ENCODE data around the gene ARL4D.
A peak's percentile ranks its signal among the peaks of the same experiment; 100 is the strongest.
"Not testable (repeated sequence)": the region's sequence is repeated elsewhere in the genome, so short reads cannot be mapped to it uniquely, and the experiment has no call there.

ARL4D gene

GRCh38 chr17:43398724-43399595, at the start of gene ARL4D:
TSS of gene ARL4D (plus strand) at chr17:43398993. CDS start at chr17:43399733, 740 bp downstream.
- peak; percentile 92 for DNase-seq

GRCh38 chr17:43349142-43349541, 49.7 kb upstream of the ARL4D start:
- no peak for DNase-seq

GRCh38 chr17:43350888-43351361, 47.9 kb upstream of the ARL4D start:
- no peak for DNase-seq

DNA sequence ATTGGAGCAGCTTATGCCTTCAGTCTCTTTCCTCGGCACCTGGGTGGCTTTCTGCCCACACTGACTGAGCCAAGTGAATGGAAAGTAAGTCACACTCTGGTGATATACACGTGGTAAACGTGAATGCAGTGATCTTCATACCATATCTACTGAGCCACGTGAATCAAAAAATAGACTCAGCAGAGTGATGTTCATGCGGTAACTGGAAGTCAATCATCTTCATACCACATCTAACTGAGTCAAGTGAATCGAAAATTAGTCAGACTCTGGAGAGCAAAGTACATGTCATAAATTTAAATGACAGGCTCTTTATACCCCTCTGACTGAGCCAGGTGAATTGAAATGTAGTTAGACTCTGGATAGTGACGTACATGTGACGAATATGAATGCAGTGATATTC, 47.1 kb upstream of the ARL4D start:
- no peak for DNase-seq

- no peak for DNase-seq
Observed at GRCh38 chr17:43352579-43353331, 46.0 kb upstream of the ARL4D start.

DNA sequence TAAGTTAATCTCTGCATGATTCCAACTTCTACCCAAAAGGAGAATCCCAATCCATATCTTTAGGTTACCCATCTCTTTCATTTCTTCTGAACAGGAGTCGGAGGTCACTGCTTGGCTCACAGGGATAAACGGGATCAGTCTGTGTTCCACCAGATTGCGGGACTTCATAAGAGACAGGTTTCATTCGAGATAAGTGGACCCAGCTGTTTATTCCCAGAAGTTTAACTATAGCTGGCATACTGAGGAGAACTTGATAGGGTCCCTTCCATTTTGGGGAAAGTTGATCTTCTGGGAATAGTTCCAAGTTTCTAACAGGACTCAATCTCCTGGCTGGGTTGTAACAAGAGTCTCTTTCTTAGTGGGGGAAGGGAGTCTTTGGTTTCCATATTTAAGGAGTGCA, 45.4 kb upstream of the ARL4D start:
- no peak for DNase-seq

GRCh38 chr17:43354371-43354770, 44.4 kb upstream of the ARL4D start:
- no peak for DNase-seq

GRCh38 chr17:43356450-43356849, 42.3 kb upstream of the ARL4D start:
- peak; percentile 69 for DNase-seq

DNA sequence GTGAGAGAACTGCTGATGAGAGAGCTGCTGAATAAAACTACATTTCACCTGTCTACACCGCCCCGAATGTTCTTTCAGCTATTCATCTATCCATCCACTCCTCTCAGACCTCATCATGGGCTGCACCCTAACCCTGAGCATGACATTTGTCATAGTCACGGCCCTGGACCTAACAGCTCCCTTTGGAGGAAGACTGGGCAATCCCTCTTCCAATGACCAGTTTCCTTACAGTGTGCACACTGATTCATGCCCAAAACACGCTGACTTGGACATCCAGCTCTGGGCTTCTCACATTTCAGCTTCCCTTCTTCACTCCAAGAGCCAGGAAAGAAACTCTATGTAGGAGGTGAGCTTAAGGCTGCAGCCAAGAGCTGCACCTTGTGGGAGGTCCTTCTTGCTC, 41.8 kb upstream of the ARL4D start:
- DNase-seq = no peak

- DNase-seq = no peak
Observed at GRCh38 chr17:43359469-43360110, 39.2 kb upstream of the ARL4D start.

DNA sequence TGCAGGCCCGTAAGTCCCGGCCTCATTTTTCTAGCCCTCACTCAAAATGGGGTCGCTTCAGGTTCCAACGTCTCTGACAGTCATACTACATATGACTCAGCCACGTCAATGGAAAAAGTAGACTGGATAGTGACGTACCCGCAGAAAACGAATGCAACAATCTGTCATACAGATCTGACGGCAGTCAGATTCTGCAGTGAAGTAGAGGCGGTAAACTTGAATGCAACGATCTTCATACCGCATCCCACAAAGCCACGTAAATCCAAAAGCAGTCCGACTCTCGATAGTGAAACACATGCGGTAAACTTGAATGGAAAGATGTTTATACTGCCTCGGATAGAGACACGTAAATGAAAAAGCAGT, 38.4 kb upstream of the ARL4D start:
- no peak for DNase-seq

DNA sequence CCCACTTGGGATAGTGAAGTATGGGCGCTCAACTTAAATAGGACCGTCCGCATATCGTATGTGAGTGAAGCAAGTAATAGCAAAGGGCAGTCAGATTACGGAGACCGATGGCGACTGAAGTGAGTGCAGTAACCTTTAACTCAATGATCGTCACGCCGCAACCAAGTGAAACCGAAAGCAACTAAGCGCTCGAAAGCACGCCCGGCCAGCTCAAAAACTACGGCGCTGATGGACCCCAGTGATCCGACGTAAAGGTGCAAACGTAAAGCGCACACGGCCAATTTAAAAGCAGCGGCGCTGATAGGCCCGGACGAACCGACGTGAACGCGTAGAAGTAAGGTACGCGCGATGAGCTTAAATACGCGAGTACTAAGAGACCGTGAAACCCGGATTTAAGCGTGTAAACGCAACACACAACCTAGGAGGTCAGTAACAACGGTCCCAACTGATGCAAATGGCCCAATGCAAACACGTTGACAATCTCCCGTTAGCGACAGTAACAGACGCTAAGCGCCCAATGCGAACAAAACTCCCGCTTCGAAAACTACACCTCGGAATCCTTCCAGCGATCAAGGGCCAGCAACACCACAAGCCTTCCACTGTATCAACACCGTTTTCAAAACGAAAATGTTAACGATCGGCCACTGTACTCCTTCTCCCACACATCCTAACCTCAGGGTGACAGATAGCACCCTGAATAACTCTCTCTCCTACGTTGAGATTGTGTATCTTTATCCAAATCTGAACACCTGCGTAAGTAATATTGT, 37.9 kb upstream of the ARL4D start:
- DNase-seq = peak; percentile 99

DNA sequence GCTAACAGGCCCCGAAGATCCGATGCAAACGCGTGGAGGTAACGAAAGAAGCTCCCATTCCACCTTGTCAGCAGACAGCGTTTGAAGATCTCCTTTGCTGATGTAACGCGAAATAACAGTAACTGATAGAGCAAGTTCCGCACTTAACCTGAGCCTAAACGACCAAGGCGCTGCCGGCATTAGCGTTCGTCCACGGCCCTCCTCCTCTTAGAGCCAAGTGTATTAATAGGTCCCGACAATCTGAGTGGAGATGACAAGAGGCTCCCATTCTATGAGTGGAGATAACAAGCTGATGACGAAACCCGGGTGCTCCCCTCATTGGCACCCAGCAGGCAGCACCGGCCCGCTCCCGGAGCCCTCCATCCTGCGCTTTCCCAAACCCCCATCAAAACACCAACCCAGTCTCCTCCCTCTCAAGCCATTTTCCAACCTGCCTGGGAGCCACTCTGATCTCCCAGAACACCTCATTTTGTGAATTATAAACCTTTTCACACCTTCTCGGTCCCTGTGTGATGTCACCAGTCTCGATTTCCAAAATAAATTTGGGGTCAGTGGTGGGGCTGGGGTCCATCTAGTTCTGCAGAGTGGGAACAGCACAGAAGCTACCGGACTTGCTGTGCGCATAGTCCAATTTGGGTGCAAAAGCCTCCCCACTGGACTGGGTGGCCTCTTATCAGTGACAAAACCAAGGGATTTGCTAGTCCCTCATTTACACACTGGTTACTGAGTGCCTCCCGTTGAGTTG, 35.4 kb upstream of the ARL4D start:
- no peak for DNase-seq

DNA sequence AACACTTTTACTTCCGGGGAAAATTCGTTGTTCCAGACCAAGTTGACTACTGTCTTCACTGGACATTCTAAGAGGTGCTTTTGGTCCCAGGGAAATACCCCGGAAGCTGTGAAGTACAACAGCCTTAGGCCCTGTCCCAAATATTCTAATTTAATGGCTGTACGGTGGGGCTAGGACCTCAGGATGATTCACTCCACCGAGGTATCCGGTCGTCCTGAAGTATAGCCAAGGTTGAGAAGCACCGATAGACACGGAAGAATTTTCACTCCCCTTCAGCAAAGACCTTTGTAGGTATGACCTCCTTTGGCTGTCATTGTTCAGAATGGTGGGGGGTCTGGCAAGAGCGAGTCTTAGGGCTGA, 34.9 kb upstream of the ARL4D start:
- no peak for DNase-seq

DNA sequence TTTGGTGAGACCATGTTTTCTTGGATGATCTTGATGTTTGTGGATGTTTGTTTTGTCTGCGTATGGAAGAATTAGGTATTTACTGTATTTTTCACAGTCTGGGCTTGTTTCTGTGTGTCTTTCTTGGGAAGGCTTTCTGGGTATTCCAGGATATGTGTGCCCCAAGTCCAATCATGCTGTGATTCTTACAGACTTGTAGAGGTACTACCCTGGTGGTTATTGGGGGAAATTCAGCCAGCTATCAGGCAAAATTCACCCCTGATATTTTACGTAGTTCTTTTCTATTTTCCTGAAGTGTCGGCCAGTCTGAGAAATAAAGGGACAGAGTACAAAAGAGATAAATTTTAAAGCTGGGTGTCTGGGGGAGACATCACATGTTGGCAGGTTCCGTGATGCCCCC, 33.4 kb upstream of the ARL4D start:
- DNase-seq = no peak

- DNase-seq = not testable (repeated sequence)
Observed at GRCh38 chr17:43365921-43366320, 32.9 kb upstream of the ARL4D start.

DNA sequence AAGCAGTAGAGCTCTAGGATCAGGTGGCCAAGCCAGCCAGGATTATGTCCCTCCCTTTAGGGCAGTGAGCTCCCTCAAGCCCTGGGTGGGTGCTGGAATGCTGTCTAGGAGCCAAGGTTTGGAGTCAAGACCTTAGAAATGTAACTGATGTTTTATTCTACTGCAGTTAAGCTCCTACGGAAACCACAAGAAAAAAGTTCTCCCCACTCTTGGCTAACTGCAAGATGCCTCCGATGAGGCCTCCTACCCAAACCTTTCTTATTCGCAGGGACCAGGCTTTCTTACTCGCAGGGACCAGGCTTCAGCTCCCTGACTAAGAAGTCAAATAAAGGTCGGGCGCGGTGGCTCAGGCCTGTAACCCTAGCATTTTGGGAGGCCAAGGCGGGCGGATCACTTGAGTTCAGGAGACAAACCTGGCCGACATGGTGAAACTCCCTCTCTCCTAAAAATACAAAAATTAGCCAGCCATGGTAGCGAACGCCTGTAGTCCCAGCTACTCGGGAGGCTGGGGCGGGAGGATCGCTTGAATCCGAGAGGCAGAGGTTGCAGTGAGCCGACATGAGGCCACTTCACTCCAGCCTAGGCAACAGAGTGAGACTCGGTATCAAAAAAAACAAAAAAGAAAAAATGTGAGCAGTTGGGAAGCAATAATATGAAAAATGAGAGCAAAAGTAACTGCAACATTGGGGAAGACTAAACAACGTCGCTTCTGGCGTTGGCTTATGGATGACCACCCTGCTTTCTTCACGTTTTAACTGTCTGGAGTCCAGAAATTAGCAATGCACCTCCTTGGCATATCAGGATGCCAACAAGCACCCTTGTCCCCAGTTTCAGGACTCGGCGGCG, 31.7 kb upstream of the ARL4D start:
- peak; percentile 62 for DNase-seq

DNA sequence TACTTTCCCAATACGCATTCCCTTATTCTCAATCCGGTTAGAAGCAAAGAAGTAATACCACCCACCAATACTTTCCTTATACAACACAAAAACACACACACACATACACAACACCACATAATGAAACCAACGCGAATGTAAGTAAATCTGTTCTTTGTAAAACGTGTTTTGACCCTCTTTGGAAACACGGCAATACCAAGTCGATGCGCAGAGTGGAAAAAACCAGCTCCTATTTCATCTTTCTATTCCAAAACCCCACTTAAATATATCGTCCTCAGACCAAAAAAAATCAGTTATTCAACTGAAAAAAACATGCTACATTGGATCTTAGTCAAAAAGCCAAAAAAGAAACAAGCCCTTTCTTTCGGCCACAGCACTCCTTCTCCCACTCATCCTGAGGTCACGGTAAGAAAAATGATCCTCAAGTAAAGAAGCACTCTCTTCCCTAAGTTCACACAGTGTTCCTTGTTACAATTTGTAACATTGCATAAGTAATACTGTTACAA, 31.0 kb upstream of the ARL4D start:
- peak; percentile 77 for DNase-seq

DNA sequence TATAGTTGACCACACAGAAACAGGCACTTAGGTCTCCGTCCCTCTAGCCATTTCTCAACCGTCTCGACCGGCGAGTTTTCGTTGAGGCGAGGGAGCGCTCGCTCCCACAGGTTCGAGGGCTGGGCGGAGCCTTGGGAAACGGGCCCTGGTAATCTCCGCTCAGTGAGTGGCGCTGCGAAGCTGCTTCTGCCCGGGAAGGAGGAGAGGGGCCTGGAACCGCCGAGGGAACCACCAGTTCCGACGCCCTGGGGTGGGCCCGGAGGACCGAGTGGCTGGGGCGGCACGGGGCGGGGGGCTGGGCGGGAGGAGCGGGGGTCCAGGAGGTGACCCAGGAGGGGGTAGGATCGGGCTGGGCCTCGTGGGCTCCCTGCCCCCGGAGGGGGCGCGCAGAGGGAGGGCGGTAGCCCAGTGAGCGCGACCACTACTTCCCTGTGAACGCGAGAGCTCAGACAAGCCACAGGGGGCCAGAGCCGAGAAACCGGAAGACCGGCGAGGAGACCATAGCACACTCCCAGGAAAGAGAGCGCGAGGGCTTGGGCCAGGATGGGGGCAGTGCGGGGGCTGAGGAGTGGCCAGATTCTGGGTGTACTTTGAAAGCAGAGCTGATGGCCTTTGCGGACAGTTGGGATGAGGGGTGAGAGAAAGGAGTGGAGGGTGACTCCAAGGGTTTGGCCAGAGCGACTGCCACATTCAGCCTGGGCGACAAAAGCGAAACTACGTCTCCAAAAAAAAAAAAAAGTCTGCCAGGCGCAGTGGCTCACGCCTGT, 29.9 kb upstream of the ARL4D start:
- peak; percentile 97 for DNase-seq

DNA sequence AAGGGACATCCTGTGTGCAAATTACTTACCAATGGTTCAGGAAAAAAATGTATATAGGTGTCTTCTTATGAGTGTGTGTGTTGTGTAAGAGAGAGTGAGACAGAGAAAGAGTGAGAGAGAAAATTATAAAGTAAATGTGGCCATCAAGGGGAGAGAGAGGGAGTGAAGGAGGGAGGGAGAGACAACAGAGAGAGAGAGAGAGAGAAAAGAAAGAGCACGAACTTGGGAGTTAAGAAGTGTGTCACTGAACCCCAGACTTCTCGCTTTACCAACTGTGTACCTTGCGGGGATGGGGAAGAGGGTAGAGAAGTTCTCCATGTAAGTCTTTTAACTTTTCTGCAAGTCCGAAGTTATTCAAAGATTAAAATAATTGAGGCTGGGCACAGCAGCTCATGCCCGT, 28.8 kb upstream of the ARL4D start:
- DNase-seq = no peak

Measured in islet precursor cell (in vitro differentiated cells).